GM21786 (cell line): ENCODE data around the gene ADAMTSL1.

Experiments used
- ATAC-seq: cut with Tn5 transposase; IDR thresholded peaks from one replicate; pipeline ENCODE4 v1.9.1; 2021; ENCODE audit not compliant: unreplicated experiment

Gene ADAMTSL1

DNA sequence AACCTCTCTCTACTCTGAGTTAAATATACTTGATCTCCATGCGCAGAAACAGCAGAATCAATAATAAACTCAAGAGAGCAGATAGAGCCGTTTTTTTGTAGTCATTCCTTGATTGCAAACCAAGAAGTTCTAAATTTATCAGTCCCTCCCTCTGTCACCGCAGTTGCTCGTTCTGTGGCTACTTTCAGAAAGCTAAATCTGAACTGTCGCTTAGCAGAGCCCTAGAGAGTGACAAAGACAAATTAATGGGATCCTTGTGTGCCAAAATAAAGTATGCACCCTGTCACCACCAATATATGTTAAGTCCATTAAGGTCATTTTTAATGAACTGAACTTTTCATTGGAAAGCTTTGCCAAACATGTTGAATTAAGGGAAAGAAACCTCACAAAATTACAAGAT is 218.3 kb downstream of the ADAMTSL1 start:
- ATAC-seq: no peak

DNA sequence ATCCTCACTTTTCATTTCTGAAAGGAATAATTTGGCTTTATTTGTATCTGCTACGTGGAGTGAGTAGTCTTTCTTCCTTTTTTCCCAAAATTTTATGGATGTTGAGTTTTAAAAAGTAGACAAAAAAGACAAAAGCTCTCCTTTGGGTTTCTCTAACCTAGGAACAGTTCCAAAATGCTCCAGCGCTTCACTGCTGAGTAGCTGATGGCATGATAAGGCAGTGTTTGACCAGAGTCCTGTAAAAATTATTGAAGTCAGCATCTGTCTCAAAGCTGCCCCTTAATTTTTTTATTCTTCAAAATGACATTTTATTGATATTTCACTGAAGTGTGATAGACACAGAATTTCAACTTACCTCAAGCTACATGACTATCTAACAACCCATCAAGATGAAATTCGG is 219.0 kb downstream of the ADAMTSL1 start:
- no peak for ATAC-seq

- no peak for ATAC-seq
Observed at GRCh38 chr9:18694959-18695668, 221.2 kb downstream of the ADAMTSL1 start.

DNA sequence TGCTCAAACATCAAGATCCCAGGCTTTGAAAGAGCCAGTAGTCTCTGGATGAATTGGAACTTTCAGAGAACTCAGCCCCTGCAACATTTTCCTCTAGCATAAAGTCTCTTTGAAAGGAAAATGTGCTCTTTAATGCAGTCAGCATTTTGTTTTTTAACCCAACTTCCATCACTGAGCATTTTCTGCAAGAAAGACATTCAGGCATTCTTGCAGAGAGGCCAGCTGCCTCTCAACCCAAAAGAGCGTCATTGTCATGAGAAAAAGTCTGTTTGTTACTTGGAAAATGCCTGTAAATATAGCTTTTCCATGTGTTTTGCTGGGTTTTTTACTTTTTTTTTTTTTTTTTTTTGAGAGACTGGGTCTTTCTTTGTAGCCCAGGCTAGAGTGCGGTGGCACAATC is 225.0 kb downstream of the ADAMTSL1 start:
- ATAC-seq: no peak

DNA sequence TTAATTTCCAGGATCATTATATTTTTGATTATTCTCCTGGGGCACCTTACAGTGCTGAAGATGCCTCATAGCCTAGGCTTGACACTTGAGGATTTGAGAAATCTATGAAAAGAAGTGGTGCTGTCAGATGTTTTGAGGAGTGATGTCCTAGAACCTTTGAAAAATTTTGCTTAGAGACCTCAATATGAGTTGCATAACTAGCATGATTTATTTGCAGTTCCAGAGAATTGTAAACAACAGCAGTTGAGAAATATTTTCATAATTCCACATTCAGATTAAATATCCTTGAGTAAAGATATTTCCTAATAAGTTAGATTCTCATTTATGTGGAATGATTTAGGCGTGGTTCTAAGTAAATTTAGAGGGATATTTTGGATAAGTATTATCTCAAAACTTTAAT is 225.8 kb downstream of the ADAMTSL1 start:
- ATAC-seq: no peak

- no peak for ATAC-seq
Observed at GRCh38 chr9:18700714-18701113, 226.8 kb downstream of the ADAMTSL1 start.

GRCh38 chr9:18703151-18703900 is 229.4 kb downstream of the ADAMTSL1 start:
- no peak for ATAC-seq

GRCh38 chr9:18703901-18704379 is 230.0 kb downstream of the ADAMTSL1 start:
- no peak for ATAC-seq

DNA sequence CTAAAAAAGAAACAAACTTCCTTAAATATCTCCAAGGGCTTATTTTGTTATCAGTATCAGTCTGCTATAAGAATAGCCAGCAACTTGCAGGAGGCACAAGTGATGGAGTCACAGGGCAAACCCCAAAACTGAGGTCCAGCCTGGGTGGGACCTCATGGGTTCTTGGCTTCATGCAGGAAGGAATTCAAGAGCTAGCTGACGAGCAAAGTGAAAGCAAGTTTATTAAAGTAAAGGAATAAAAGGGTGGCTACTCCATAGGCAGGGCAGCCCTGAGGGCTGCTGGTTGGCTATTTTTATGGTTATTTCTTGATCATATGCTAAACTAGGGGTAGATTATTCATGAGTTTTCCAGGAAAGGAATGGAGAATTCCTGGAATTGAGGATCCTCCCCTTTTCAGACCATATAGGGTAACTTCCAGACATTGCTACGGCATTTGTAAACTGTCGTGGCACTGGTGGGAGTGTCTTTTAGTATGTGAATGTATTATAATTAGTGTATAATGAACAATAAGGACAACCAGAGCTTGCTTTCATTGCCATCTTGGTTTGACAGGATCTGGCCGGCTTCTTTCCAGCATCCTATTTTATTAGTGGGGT is 231.9 kb downstream of the ADAMTSL1 start:
- no peak for ATAC-seq

GRCh38 chr9:18706648-18707047 is 232.7 kb downstream of the ADAMTSL1 start:
- no peak for ATAC-seq

- ATAC-seq: no peak
Observed at GRCh38 chr9:18707061-18707461, 233.1 kb downstream of the ADAMTSL1 start.

DNA sequence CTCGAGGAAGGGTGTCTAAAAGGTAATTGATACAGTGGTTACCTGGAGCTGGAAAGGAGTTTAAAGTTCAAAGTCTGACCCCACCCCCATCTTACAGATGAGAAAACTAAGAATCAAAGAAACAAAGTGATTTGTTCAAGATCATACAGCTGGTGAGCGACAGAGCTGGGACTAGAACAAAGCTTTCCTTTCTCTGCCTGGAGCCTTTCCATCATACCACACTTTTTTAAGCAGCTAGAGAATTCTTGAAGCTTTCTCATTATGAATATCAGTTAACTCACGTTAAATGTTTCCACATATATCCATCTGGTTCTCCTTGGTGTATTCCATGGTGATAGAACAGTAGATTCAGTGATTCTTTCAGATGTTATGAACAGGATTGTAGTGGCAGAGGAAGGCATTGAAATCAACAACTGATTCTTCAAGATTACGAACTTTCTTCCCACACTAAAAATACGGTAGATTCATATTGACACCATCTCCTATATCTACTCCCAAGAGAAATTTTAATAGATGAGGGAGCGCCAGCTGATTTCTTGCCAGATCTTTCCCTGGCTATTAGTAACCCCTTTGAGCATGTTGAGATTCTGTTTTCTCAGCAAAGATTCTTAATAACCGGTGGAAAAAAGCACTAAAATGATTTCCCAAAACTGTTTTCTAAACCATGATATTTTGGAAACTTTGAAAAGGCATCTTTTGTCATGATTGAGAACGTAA is 233.7 kb downstream of the ADAMTSL1 start:
- no peak for ATAC-seq

DNA sequence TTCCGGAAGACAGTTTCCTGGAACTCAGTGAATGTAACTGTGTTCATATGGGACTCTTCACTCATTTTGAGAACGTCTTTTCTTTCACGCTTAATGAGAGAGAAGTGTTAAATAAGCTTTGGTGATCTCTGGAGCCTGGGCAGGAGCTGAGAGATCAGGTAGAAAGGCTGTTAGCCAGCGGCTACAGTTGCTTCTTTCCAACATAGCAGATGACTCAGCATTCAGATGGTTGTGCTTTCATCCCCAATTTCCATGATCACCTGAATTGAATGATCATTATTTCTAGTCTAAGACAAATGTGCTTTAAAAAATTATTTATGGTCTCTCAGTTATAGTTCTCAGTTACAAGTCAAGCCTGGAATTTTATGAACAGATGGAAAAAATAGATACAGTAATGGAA is 234.5 kb downstream of the ADAMTSL1 start:
- ATAC-seq: no peak

GRCh38 chr9:18710065-18710464 is 236.1 kb downstream of the ADAMTSL1 start:
- ATAC-seq: no peak

- no peak for ATAC-seq
Observed at GRCh38 chr9:18717759-18718158, 243.8 kb downstream of the ADAMTSL1 start.

GRCh38 chr9:18718393-18718792 is 244.4 kb downstream of the ADAMTSL1 start:
- no peak for ATAC-seq

GRCh38 chr9:18718932-18719331 is 245.0 kb downstream of the ADAMTSL1 start:
- ATAC-seq: no peak

GRCh38 chr9:18720691-18721090 is 246.7 kb downstream of the ADAMTSL1 start:
- no peak for ATAC-seq

DNA sequence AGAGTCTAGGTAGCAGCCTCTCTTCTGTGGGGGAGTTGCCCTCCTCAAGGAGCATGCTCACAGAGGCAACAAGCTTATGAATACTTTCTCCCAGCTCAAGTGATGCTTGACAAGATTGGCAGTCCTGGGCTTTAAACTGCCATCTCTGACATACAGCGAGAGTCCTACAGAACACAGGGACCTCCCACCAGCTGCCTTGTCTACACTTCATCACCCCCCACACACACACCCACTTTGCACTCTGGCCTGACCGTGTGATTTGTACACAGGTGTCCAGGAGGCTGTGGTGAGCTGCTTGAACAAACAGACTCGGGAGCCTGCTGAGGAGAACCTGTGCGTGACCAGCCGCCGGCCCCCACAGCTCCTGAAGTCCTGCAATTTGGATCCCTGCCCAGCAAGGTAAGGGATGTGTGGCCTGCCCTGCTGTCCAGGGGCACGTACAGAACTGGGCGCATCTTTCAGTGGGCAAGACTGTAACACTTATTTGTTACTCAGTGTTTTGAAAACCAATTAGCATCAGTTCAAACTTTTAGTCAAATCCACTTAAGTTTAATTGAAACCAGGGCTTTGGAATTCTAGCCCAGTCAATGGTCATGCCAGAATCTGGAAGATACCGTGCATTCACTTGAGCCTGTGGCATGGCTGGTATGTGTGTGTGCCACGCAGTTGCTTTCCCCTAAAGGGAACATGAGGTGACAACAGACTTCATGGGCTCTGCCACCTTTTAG is 247.5 kb downstream of the ADAMTSL1 start:
- ATAC-seq: no peak

- no peak for ATAC-seq
Observed at GRCh38 chr9:18721995-18722310, 248.0 kb downstream of the ADAMTSL1 start.

DNA sequence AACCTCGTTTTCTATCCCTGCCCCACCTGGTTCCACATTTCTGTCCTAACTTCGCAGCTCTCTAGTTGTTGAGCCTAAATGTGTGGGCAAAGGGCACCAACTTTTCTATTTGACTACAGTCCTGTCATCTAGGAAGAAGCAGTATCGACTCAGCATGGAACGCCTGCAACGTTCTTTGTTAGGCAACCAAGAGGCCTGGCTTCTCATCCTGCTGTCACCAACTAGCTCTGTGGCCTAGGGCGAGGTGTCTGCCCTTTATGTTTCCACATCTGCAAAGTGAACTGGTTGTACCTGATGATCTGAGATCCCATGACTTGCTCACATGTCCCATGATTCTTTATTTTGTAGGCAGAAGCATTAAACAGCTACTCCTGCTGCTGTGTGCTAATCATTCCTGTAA is 248.9 kb downstream of the ADAMTSL1 start:
- ATAC-seq: no peak
